Measurements from ENCODE around the gene NSUN6. TPM values are rescaled to one million over a fixed set of nuclear protein-coding genes. Genes with fewer than 3 reads are reported as not detected.

NSUN6 gene
- total and polyA plus RNA-seq, 11 donors, result 3.1 to 10.0 (median 7.5) TPM

DNA sequence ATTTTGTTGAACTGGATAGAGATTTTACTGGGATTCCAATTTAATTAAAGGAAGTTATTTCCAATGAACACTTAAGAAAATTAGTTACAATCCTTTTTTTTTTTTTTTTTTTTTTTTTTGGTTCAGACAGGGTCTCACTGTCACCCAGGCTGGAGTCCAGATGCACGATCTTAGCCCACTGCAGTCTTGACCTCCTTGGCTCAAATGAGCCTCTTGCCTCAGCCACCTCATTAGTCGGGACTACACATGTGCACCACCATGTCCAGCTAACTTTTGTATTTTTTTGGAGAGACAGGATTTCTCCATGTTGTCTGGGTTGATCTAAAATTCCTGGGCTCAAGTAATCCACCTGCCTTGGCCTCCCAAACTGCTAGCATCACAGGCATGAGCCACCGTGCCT lies 5.3 kb upstream of the NSUN6 start:
- no peak overlapping the region for H3K27ac ChIP-seq
- peaks cover 0 to 16% (median 0%) of the 10 kb centered on the region in 9 donors for H3K36me3 ChIP-seq
- TF ChIP-seq CTCF (IDR thresholded peaks at IDR 0.05), result no peak
- TF ChIP-seq POLR2A (IDR thresholded peaks at IDR 0.05), result no peak
- H3K4me3 ChIP-seq, result no peak overlapping the region
- DNase-seq (no peak), ATAC-seq (no peak)
- peaks cover 3 to 33% (median 22%) of the 10 kb centered on the region in 12 donors for H3K4me1 ChIP-seq
- no peaks in the 10 kb centered on the region for H3K27me3 ChIP-seq
- 79 to 88% (median 83%) methylated on average over 3 of the region's 3 CpGs for WGBS, 4 donors
- H3K9me3 ChIP-seq, result no peaks in the 10 kb centered on the region
- intact Hi-C loops (cut with DNase I), result loop anchor here in 2 of 10 donors (5.0 to 10.0 kb wide), 3 partner anchors 112 to 314 kb away; no protein-coding TSS in a partner anchor

DNA sequence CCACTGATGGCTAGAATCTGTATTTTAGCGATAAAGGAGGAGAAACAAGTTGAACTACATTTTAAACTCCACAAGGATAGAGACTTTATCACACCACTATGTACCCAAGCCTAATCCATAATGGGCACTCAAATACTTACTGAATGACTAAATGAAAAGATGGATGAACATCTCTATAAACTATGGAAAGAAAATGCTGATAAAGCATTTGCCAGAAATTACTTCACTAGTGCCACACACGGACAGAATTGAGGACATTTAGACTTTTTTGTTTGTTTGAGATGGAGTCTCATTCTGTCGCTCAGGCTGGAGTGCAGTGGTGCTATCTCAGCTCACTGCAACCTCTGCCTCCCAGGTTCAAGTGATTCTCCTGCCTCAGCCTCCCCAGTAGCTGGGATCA lies 1.7 kb upstream of the NSUN6 start:
- intact Hi-C loops (cut with DNase I), result loop anchor here in 1 of 10 donors (10.0 kb wide), 2 partner anchors 108 to 308 kb away; no protein-coding TSS in a partner anchor
- Histone ChIP-seq H3K4me1 (peaks cover 0 to 35% (median 17%) of the 10 kb centered on the region in 12 donors), H3K27ac (no peak overlapping the region), H3K27me3 (no peaks in the 10 kb centered on the region), H3K9me3 (no peaks in the 10 kb centered on the region), H3K4me3 (no peak overlapping the region), H3K36me3 (peaks cover 0 to 19% (median 0%) of the 10 kb centered on the region in 9 donors)
- ATAC-seq, result no peak
- WGBS, 4 donors, result 79 to 96% (median 94%) methylated on average over 3 of the region's 3 CpGs
- TF ChIP-seq CTCF (IDR thresholded peaks at IDR 0.05) (no peak), POLR2A (IDR thresholded peaks at IDR 0.05) (no peak)
- DNase-seq, result no peak

DNA sequence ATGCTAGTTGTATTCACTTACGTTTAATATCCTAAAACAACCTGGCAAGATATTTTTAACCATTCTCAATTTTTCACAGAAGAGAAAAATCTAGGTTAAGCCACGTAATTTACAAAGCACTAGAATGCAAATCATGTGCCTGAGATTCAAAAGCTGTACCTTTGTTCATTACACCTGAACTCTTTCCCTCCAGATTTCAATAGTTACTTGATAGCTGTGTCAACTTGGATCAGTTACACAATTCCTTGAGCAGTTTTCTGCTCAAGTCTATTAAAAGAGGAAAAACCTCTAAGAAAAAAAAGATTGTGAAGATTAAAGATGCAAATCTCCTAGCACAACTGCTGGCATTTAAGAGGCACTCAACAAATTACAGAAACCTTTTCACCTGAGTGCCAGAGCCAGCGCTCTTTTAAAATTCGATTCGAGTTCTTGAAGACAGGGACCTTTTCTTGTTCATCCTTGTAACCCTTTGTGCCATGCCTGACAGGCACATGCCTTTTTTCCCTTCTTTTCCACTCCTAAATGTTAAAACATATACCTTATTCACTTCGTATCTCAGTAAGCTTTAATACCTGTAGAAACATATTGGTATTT lies 886 bp downstream of the NSUN6 start:
- Histone ChIP-seq H3K4me3 (peak overlapping the region in 11 of 12 donors; percentile 59 to 82 (median 71)), H3K9me3 (no peaks in the 10 kb centered on the region), H3K27ac (peak overlapping the region in 6 of 12 donors; percentile 90 to 95 (median 93)), H3K36me3 (peaks cover 0 to 45% (median 13%) of the 10 kb centered on the region in 9 donors), H3K4me1 (peaks cover 0 to 29% (median 14%) of the 10 kb centered on the region in 12 donors), H3K27me3 (no peaks in the 10 kb centered on the region)
- DNase-seq (no peak), ATAC-seq (no peak)
- TF ChIP-seq POLR2A (IDR thresholded peaks at IDR 0.05) (no peak), CTCF (IDR thresholded peaks at IDR 0.05) (no peak)
- intact Hi-C loops (cut with DNase I), result loop anchor here in 1 of 10 donors (10.0 kb wide), 2 partner anchors 106 to 306 kb away; no protein-coding TSS in a partner anchor
- WGBS, 4 donors, result 10 to 16% (median 14%) methylated on average over 6 of the region's 6 CpGs

DNA sequence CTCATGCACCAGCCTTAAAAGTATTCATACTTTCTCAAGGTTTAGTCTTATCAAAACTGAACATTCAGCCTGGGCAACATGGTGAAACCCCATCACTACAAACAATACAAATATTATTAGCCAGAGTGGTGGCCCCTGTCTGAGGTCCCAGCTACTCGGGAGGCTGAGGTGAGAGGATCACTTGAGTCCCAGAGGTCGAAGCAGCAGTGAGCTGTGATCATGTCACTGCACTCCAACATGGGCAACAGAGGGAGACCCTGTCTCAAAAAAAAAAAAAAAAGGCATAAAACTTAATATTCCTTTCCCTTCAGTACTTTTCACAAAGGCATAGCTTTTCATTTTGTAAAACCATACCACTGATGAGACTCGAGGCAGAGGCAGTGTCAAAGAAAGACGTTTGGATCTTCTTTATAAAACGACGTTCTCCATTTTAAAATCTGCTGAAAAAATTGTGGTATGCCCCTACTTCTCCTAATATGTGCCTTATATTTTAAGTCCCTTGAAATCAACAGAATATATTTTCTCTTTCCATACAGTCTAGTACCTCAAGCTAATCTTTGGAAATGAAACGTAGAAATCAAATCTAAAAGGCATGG lies 1.9 kb downstream of the NSUN6 start:
- TF ChIP-seq CTCF (IDR thresholded peaks at IDR 0.05), result no peak
- no peak for TF ChIP-seq POLR2A (IDR thresholded peaks at IDR 0.05)
- H3K27me3 ChIP-seq, result no peaks in the 10 kb centered on the region
- H3K36me3 ChIP-seq, result peaks cover 0 to 43% (median 13%) of the 10 kb centered on the region in 9 donors
- WGBS, 4 donors, result 78 to 80% (median 79%) methylated on average over 7 of the region's 7 CpGs
- DNase-seq (no peak), ATAC-seq (no peak)
- peaks cover 0 to 29% (median 14%) of the 10 kb centered on the region in 12 donors for H3K4me1 ChIP-seq
- H3K4me3 ChIP-seq, result peak overlapping the region in 2 of 12 donors; percentile 69 to 81
- H3K27ac ChIP-seq, result no peak overlapping the region
- intact Hi-C loops (cut with DNase I), result no loop called here
- H3K9me3 ChIP-seq, result no peaks in the 10 kb centered on the region

All from heart left ventricle (tissue), 16 donors.